PFSK-1 (cell line): ENCODE measurements around the gene KCNMB1.

ENCODE experiments used
- FOXP2 ChIP-seq: optimal IDR thresholded peaks from 2 replicates; pipeline ENCODE3; 2011; ENCODE audit warnings: borderline replicate concordance, control low read depth, inconsistent platforms; ENCODE audit not compliant: insufficient read depth; ENCODE audit errors: extremely low read length, extremely low read depth
- POLR2AphosphoS5 ChIP-seq: IDR thresholded peaks from 2 replicates; pipeline ENCODE4 v1.6.1; 2012; ENCODE audit warnings: low read depth, mild to moderate bottlenecking, control low read depth, low read length, moderate library complexity
- REST ChIP-seq, 2 experiments: IDR thresholded peaks; 2 replicates each; pipeline versions ENCODE4 v1.6.1 to v1.8.0; 2011 to 2012; ENCODE audit warnings: low read depth in 2 of 2, low read length in 2 of 2, control low read depth in 1 of 2, inconsistent platforms in 1 of 2, mild to moderate bottlenecking in 1 of 2, moderate library complexity in 1 of 2; ENCODE audit not compliant: insufficient read depth in 1 of 2
- SIN3A ChIP-seq: IDR thresholded peaks from 2 replicates; pipeline ENCODE4 v1.6.1; 2012; ENCODE audit warnings: mild to moderate bottlenecking, low read length, moderate library complexity, borderline replicate concordance; ENCODE audit not compliant: insufficient read depth
- TAF1 ChIP-seq: IDR thresholded peaks from 2 replicates; pipeline ENCODE4 v1.6.1; 2012; ENCODE audit warnings: low read length, control low read depth, borderline replicate concordance; ENCODE audit not compliant: insufficient read depth

Gene KCNMB1

GRCh38 chr5:170338933-170339779 is 50.0 kb downstream of the KCNMB1 start:
- TF ChIP-seq POLR2AphosphoS5: no peak

GRCh38 chr5:170338291-170338690 is 50.9 kb downstream of the KCNMB1 start:
- TF ChIP-seq FOXP2: no peak
- TF ChIP-seq SIN3A: no peak
- TF ChIP-seq REST (IDR thresholded peaks at IDR 0.05; ENCODE audit: insufficient read depth in 1 of 2, low read depth in 2 of 2, low read length in 2 of 2): no peak
- TF ChIP-seq TAF1: no peak
- TF ChIP-seq POLR2AphosphoS5: no peak

GRCh38 chr5:170337045-170337733 is 52.0 kb downstream of the KCNMB1 start:
- TF ChIP-seq TAF1: no peak
- no peak for TF ChIP-seq SIN3A
- TF ChIP-seq FOXP2: no peak
- no peak for TF ChIP-seq REST (IDR thresholded peaks at IDR 0.05; ENCODE audit: insufficient read depth in 1 of 2, low read depth in 2 of 2, low read length in 2 of 2)
- no peak for TF ChIP-seq POLR2AphosphoS5

GRCh38 chr5:170336065-170336464 is 53.1 kb downstream of the KCNMB1 start:
- TF ChIP-seq FOXP2 (no peak), TAF1 (no peak), SIN3A (no peak), POLR2AphosphoS5 (no peak), REST (IDR thresholded peaks at IDR 0.05; ENCODE audit: insufficient read depth in 1 of 2, low read depth in 2 of 2, low read length in 2 of 2) (no peak)

- TF ChIP-seq TAF1 (no peak), POLR2AphosphoS5 (no peak), SIN3A (no peak), FOXP2 (no peak), REST (IDR thresholded peaks at IDR 0.05; ENCODE audit: insufficient read depth in 1 of 2, low read depth in 2 of 2, low read length in 2 of 2) (no peak)
These were observed 54.5 kb downstream of the KCNMB1 start for GRCh38 chr5:170334626-170335025.
